ENCODE results near the gene SLC35B2.

SLC35B2 gene

GRCh38 chr6:44265007-44265721 is 7.8 kb upstream of the SLC35B2 start, which contains the start of gene NFKBIE (continued):
- TF ChIP-seq, protein P1, sequence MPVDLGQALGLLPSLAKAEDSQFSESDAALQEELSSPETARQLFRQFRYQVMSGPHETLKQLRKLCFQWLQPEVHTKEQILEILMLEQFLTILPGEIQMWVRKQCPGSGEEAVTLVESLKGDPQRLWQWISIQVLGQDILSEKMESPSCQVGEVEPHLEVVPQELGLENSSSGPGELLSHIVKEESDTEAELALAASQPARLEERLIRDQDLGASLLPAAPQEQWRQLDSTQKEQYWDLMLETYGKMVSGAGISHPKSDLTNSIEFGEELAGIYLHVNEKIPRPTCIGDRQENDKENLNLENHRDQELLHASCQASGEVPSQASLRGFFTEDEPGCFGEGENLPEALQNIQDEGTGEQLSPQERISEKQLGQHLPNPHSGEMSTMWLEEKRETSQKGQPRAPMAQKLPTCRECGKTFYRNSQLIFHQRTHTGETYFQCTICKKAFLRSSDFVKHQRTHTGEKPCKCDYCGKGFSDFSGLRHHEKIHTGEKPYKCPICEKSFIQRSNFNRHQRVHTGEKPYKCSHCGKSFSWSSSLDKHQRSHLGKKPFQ (tag by site-specific recombination; IDR thresholded peaks at IDR 0.05): no peak
- TF ChIP-seq ZFP37 (tag by site-specific recombination; IDR thresholded peaks at IDR 0.05) (no peak), ZNF184 (tag by site-specific recombination; IDR thresholded peaks at IDR 0.05) (0 out of 2 replicates have a peak, but pooled peaks have one; percentile 42), ZBTB20 (tag by site-specific recombination; IDR thresholded peaks at IDR 0.05) (no peak), ZNF2 (tag by site-specific recombination; IDR thresholded peaks at IDR 0.05) (no peak), ZNF624 (tag by site-specific recombination; IDR thresholded peaks at IDR 0.05) (no peak), PRDM2 (tag by site-specific recombination; IDR thresholded peaks at IDR 0.05; ENCODE audit: borderline replicate concordance) (no peak), MZF1 (tag by site-specific recombination; IDR thresholded peaks at IDR 0.05; ENCODE audit: borderline replicate concordance) (no peak), HIC1 (tag by site-specific recombination; IDR thresholded peaks at IDR 0.05) (no peak), ZNF335 (tag by site-specific recombination; conservative IDR thresholded peaks at IDR 0.05) (peak; percentile 71; the same call in 1 of the 2 replicates), ZNF324 (tag by site-specific recombination; IDR thresholded peaks at IDR 0.05) (no peak), ZNF660 (tag by site-specific recombination; IDR thresholded peaks at IDR 0.05) (peak; percentile 82; the same call in 1 of the 2 replicates), GLIS2 (tag by site-specific recombination; IDR thresholded peaks at IDR 0.05) (peak; percentile 97), ZNF560 (tag by site-specific recombination; IDR thresholded peaks at IDR 0.05; ENCODE audit: borderline replicate concordance) (no peak), ZNF777 (tag by site-specific recombination; IDR thresholded peaks at IDR 0.05; ENCODE audit: borderline replicate concordance) (peak; percentile 66; the same call in 1 of the 2 replicates), PRDM6 (tag by site-specific recombination; IDR thresholded peaks at IDR 0.05) (no peak), ZNF670 (tag by site-specific recombination; IDR thresholded peaks at IDR 0.05; ENCODE audit: low read depth) (no peak), HOXD13 (CRISPR knock-in tag; IDR thresholded peaks at IDR 0.05; ENCODE audit: borderline replicate concordance) (no peak), EGR2 (tag by site-specific recombination; IDR thresholded peaks at IDR 0.05; ENCODE audit: low read depth) (peak; percentile 59), ZNF10 (tag by site-specific recombination; IDR thresholded peaks at IDR 0.05) (peak; percentile 59; the same call in 1 of the 2 replicates), ZNF677 (tag by site-specific recombination; IDR thresholded peaks at IDR 0.05) (0 out of 2 replicates have a peak, but pooled peaks have one; percentile 44), ZNF155 (tag by site-specific recombination; IDR thresholded peaks at IDR 0.05) (no peak), ZNF776 (tag by site-specific recombination; IDR thresholded peaks at IDR 0.05; ENCODE audit: borderline replicate concordance) (no peak), ZNF121 (tag by site-specific recombination; IDR thresholded peaks at IDR 0.05) (no peak), ZBTB1 (tag by site-specific recombination; IDR thresholded peaks at IDR 0.05) (no peak), ZBTB17 (tag by site-specific recombination; IDR thresholded peaks at IDR 0.05) (peak; percentile 73), ZNF544 (tag by site-specific recombination; IDR thresholded peaks at IDR 0.05) (no peak)
- TF ChIP-seq, protein P2, sequence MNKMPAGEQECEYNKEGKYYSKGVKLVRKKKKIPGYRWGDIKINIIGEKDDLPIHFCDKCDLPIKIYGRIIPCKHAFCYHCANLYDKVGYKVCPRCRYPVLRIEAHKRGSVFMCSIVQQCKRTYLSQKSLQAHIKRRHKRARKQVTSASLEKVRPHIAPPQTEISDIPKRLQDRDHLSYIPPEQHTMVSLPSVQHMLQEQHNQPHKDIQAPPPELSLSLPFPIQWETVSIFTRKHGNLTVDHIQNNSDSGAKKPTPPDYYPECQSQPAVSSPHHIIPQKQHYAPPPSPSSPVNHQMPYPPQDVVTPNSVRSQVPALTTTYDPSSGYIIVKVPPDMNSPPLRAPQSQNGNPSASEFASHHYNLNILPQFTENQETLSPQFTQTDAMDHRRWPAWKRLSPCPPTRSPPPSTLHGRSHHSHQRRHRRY (tag by site-specific recombination; IDR thresholded peaks at IDR 0.05): no peak

Data from HEK293 (cell line).